H4 (cell line): Measurements from ENCODE around the gene EML4. TPM values are rescaled to one million over a fixed set of nuclear protein-coding genes. Genes with fewer than 3 reads are reported as not detected.
A peak's percentile ranks its signal among the peaks of the same experiment; 100 is the strongest.
"Not testable (repeated sequence)": the region's sequence is repeated elsewhere in the genome, so short reads cannot be mapped to it uniquely, and the experiment has no call there.

Experiments
- DNase-seq: peaks from one replicate; pipeline ENCODE4 v3.0.0-alpha.2; 2015; ENCODE audit warnings: low spot score
- total RNA-seq: library from RNA; depleted of rRNA; stranded (reverse); fragments of >200 nt; shearing (Covaris generic); gene quantifications from 2 replicates; pipeline ENCODE4 v1.2.3, GENCODE V29; 2014; rRNA removed

Gene EML4
- 25.7 and 30.6 TPM in 2 replicates for total RNA-seq

- DNase-seq: peak; percentile 66
Measured at GRCh38 chr2:42169100-42169873, at the start of gene EML4. TSS of gene EML4 (plus strand) at chr2:42169353. CDS start at chr2:42169612, 259 bp downstream.

GRCh38 chr2:42123426-42123825 lies 45.7 kb upstream of the EML4 start:
- no peak for DNase-seq

DNA sequence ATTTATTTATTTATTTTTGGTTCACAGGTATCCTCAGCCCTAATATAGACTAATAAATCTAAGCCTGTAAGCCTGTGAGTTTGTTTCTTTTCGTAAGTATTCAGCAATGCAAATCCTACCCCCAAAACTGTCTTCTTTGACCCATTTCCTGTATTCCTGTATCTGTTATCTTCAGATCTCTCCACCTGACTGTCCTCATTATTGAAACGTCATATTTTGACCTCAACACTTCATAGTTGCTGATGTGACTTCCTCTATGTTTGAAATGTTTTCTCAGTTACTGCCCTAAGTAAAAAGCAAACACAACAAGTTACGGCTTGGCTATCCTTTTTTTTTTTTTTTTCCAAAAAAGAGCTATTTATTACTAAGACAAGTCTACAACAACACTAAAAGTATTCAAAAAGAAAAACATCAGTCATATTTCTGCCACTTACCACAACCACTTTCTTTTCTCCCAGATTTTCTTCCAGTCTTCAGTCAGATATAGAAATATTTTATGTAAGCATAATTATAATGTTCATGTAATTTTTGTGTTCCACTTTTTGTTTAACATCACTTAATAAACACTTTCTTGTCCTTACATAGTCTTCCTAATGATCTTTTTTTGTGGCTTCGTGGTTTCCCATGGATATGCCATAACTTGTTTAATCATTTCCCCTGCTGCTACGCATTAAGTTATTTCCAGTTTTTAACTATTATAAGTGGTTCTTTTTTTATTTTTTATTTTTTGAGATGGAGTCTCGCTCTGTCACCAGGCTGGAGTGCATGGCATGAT lies 45.0 kb upstream of the EML4 start:
- no peak for DNase-seq

DNA sequence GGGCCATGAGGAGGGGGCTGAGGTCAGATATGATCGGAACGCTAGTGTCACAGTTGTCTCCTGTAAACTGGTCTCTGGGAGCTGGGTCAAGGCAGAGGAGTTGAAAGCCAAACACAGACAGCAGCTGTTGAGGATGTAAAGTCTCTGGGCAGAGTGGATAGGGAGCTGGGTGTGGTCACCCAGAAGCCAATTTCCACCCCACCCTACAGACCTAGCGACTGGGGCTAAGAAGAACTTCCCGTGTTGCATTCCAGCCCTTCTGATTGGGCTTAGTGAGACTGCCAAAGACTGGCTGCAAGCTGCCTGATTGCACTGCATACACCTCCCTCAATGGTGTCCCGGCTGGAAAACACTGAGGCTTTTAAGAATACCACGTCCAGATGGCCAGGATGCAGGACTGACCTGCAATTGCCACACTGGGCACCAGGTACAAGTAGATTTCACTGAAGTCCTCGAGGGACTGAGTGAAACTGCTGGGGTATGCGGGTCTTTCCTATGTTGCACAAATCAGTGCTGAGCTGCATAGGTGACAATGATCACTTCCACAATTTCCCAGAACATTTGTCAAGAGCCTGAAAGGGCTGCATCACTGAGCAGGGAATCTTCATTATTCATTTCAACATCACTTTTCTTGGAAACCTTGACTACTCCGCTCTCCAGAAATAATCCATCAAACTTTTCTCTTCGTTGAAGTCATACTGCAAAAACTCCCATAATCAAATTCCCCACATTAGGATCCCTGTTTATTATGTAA lies 43.1 kb upstream of the EML4 start:
- DNase-seq: peak; percentile 34

DNA sequence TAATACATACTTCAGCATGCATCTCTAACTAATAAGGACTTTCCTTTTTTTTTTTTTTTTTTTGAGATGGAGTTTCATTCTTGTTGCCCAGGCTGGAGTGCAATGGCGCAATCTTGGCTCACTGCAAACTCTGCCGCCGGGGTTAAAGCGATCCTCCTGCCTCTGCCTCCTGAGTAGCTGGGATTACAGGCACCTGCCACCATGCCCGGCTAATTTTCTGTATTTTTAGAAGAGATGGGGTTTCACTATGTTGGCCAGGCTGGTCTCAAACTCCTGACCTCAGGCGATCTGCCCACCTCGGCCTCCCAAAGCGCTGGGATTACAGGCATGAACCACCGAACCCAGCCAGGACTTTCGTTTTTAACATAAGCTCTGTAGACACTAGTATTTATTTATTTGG lies 42.3 kb upstream of the EML4 start:
- DNase-seq: not testable (repeated sequence)

GRCh38 chr2:42127425-42128424 lies 41.4 kb upstream of the EML4 start:
- no peak for DNase-seq

DNA sequence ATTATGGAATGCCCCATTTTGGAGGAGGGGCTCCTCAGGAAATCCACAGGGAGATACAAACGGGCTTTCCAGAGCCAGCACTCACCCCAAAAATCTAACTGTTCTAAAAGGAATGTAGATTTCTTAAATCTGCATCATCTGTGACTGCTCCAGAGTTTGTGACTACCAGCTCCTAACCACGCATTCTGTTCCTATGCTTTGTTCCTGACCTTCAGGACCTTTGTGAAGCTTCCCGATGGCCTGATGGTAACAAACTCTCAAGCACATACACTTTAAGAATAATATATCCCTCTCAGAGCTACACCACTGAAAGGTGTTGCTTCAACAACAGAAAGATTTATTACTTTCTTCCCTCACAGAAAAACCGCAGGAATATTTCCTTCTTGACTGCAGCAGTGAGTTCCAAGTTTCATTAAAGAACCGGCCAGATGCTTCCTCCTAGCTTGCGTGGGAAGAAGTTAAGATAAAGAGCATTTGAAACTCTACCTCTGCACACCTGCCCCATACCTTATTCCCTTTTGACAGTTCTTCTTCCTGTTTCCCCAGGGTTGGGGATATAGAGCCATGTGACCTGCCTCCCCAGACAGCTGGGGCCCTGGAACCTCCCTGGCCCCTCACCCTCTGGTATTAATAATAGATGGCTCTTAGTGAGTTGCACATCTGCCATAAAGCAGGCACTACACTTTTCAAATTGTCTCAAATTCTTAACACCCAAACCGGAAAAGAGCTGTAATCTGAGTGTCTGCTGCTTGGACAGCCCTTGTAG lies 40.2 kb upstream of the EML4 start:
- DNase-seq: peak; percentile 35

DNA sequence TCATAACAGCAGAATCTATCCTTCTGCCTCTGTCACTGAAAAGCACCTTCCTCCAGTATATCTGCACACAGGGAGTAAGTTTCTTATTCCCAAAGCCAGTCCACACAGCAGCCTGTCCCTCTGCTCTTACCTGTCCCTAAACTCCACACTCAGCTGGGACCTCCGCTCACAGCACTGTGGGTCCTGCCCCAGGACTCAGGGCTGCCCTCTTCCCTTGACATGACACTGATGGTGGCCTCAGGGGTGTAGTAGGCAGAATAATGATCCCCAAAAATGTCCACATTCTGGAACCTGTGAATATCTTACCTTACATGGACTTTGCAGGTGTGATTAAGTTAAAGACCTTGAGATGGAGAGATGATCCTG lies 39.7 kb upstream of the EML4 start:
- no peak for DNase-seq

DNA sequence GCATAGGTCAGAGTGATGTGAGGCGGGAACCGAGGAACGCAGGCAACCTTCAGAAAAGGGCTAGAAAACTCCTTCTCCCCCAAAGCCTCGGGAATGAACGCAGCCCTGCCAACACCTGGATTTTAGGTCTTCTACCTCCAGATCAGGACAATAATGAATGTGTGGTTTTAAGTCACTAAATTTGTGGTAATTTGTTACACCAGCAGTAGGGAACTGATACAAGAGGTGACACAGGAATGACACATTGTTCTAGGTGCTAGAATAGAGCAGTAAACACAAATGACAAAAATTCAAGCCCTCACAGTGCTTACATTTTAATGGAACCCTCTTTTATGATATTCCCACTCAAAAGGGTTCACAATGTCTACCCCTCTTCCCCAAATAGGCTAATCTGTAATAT lies 39.2 kb upstream of the EML4 start:
- no peak for DNase-seq

GRCh38 chr2:42130858-42131257 lies 38.3 kb upstream of the EML4 start:
- DNase-seq: not testable (repeated sequence)

DNA sequence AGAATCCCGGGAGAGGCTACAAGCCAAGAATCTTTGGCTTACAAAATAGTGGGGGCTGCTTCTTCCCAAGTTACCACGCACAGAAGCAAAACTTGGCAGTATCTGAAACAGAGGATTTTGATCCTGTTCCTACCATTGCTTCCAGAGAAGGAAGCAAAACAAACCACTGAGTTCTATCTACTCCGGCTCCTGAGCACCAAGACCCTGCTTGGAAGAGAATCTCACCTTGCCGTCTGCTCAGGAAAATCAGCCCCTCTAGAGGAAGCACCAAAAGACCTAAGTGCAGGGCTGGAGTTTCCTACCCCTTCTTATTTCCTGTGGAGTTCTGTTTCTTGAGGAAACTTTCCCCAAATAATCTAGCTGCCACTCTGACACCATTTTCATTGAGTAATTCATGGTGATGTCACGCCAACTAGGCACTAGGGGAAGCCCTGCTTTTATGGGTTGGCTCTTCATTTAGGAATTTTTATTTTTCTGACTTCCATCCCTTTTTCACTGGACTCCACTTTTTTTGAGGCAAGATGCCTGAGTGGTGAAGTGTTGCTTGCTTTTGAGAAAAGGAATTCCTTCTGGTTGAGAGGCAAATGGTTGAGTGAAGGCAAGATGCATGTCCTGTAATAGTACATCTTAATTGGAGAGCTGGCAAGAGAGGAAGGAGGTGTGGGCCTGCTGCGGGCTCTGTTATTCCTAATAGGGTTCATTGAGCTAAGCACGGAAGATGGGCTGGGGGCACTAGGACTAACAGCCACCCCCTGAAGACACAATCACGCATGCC lies 36.8 kb upstream of the EML4 start:
- peak; percentile 69 for DNase-seq

GRCh38 chr2:42132966-42133641 lies 36.0 kb upstream of the EML4 start:
- DNase-seq: peak; percentile 99

- DNase-seq: no peak
Measured at GRCh38 chr2:42133771-42134195, 35.4 kb upstream of the EML4 start.

DNA sequence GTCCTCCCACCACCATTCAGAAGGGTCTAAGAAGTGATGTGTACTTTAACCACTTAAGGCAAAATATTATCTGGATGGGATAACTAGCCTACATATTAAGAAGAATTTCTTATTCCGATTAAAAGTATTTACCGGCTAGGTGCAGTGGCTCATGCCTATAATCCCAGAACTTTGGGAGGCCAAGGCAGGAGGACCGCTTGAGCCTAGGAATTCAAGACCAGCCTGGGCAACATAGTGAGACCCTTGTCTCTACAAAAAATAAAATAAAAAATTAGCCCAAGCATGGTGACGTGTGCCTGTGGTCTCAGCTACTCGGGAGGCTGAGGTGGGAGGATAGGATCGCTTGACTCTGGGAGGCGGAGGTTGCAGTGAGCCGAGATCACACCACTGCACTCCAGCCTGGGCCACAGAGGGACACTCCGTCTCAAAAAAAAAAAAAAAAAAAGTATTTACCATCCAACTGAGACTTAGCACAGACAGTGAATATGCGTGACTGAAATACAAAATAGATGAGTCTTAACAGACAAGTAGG lies 34.7 kb upstream of the EML4 start:
- DNase-seq: not testable (repeated sequence)

DNA sequence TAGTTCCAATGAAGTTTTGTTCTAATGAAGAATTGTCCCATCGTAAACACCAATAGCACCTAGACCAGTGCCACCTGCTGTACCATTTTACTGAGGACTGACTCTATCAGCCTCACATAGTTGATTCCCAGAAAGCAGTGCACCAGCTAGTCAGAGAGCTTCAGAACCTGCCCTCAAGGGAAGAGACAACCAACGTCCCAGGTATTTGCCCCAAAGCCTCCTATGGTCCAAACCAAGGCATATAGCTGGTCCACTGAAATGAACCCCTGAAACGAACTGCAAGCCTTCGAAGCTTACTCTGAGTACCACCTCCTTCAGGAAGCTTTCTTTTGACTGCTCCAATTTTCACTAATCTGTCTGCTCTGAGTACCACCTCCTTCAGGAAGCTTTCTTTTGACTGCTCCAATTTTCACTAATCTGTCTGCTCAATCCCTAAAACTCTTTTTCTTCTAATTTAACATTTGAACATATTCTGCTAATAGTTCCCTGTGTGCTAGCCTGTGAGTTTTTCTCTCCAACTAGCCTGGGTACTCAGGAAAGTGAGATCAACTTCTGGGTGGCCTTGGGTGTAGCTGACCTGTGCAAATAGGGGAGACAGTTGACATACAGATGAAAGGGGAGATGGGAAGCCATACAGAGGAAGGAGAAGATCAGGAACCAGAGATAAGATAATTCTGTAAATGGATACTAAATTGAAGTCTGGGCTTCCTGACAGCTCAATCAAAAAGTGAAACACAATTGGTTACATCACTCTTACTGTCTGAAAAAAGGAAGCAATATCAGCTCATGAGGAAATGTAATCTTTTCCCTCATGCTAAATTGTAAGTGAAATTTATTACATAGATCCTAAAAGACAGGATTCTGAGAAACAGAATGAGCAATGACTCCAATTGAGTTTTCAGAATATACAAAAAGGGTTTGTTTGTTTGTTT lies 33.5 kb upstream of the EML4 start:
- no peak for DNase-seq

DNA sequence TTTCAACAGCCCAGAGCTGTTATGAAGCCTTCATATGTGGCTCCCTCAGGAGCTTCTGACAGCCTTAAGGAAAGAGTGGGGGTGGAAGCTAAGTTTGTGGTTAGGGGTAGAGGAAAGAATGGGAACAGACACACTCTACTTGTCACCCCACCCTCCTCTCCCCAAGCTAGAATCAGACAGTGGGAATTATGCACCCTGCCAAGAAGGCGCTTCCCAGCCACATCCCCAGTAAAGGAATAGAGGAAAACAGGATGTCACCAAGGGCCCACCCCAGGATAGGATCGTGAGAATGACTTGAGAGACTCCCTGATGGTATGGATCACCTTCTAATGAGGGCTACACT lies 32.4 kb upstream of the EML4 start:
- peak; percentile 77 for DNase-seq

- no peak for DNase-seq
Measured at GRCh38 chr2:42137125-42137841, 31.9 kb upstream of the EML4 start.
